Esophagus squamous epithelium (tissue), 4 donors: ENCODE data around the gene KRTAP4-9.

Experiments
- POLR2A ChIP-seq, 4 donors: fragments of 450-650 bp; IDR thresholded peaks; one replicate each; pipeline ENCODE4 v1.6.1; 2017; ENCODE audit warnings: antibody characterized with exemption in 4 of 4, mild to moderate bottlenecking in 4 of 4, moderate library complexity in 3 of 4
- TF ChIP-seq, protein P1 (sequence below), 6 experiments: fragments of 450-650 bp in 4 of 6; fragments of 200-600 bp in 2 of 6; sonication (generic) in 2 of 6; IDR thresholded peaks; one replicate each; pipeline ENCODE4 v1.5.1; 2016 to 2019; ENCODE audit warnings: antibody characterized with exemption in 6 of 6, mild to moderate bottlenecking in 4 of 6, moderate library complexity in 4 of 6

DNA sequence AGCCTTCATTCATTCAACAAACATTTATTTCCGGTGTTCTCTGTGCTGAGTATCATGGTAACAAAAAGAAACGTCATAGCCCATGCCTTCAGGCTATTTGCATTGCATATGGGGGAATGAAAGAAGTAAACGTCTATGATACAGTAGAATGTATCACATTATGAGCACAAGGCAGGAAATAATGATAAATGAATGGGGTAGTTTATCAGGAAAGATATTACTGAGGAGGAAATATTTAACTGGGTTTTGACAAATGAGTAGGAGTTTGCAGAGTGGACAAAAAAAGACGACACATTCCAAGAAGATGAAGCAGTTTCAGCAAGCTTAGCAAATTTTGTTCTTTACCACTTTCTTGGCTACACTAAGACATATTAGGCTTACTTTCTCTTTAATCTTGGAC is 22.6 kb upstream of the KRTAP4-9 start:
- TF ChIP-seq, protein P1, sequence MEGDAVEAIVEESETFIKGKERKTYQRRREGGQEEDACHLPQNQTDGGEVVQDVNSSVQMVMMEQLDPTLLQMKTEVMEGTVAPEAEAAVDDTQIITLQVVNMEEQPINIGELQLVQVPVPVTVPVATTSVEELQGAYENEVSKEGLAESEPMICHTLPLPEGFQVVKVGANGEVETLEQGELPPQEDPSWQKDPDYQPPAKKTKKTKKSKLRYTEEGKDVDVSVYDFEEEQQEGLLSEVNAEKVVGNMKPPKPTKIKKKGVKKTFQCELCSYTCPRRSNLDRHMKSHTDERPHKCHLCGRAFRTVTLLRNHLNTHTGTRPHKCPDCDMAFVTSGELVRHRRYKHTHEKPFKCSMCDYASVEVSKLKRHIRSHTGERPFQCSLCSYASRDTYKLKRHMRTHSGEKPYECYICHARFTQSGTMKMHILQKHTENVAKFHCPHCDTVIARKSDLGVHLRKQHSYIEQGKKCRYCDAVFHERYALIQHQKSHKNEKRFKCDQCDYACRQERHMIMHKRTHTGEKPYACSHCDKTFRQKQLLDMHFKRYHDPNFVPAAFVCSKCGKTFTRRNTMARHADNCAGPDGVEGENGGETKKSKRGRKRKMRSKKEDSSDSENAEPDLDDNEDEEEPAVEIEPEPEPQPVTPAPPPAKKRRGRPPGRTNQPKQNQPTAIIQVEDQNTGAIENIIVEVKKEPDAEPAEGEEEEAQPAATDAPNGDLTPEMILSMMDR (IDR thresholded peaks at IDR 0.05): no peak
- TF ChIP-seq POLR2A (IDR thresholded peaks at IDR 0.05): no peak
